CD4-positive, alpha-beta T cell (primary cell): ENCODE data around the gene CFAP100. TPM values are rescaled to one million over a fixed set of nuclear protein-coding genes. Genes with fewer than 3 reads are reported as not detected.

Experiments used
- ATAC-seq: fragments of 200-7000 bp; cut with Tn5 transposase; one replicate; pipeline ENCODE4 v1.10.0; 2022; ENCODE audit warnings: mild to moderate bottlenecking; ENCODE audit not compliant: poor library complexity
- CTCF ChIA-PET: fragments of 350-600 bp; sonication (Branson Sonifier 250); formaldehyde crosslinking; loops from one replicate; lab custom pipeline; 2021; ENCODE audit warnings: antibody characterized with exemption, inconsistent platforms; lab: Charles Lee
- POLR2A ChIA-PET: fragments of 350-600 bp; sonication (Branson Sonifier 250); formaldehyde crosslinking; loops from one replicate; lab custom pipeline; 2021; ENCODE audit warnings: antibody characterized with exemption, inconsistent platforms; lab: Charles Lee
- DNase-seq, 14 experiments: peaks; one replicate each; pipeline ENCODE4 v3.0.0-alpha.2; 2013 to 2020; ENCODE audit warnings: mixed read lengths in 2 of 14
- H3K27ac ChIP-seq, 2 donors: one replicate each; pipeline versions ENCODE4 v1.5.1 to v1.7.0; 2013; ENCODE audit warnings: low read length in 2 of 2, low read depth in 1 of 2, mild to moderate bottlenecking in 1 of 2
- H3K27me3 ChIP-seq, 2 experiments: 1 replicate in 1 of 2; 2 replicates in 1 of 2; pipeline versions ENCODE4 v1.6.1 to v1.7.0; 2013; ENCODE audit warnings: low read length in 2 of 2, control low read depth in 1 of 2, mild to moderate bottlenecking in 1 of 2, moderate library complexity in 1 of 2; ENCODE audit not compliant: insufficient read depth in 2 of 2, control insufficient read depth in 1 of 2
- H3K36me3 ChIP-seq: one replicate; pipeline ENCODE4 v1.6.1; 2013; ENCODE audit warnings: low read length, control low read depth; ENCODE audit not compliant: insufficient read depth
- H3K4me1 ChIP-seq: one replicate; pipeline ENCODE4 v1.6.1; 2013; ENCODE audit warnings: low read length, control low read depth; ENCODE audit not compliant: insufficient read depth
- H3K4me3 ChIP-seq: one replicate; pipeline ENCODE4 v1.5.1; 2013; ENCODE audit warnings: mild to moderate bottlenecking, low read length, moderate library complexity
- H3K9me3 ChIP-seq, 2 experiments: 1 replicate in 1 of 2; 2 replicates in 1 of 2; pipeline versions ENCODE4 v1.6.1 to v1.7.0; 2013; ENCODE audit warnings: low read length in 2 of 2, mild to moderate bottlenecking in 2 of 2, control low read depth in 1 of 2, moderate library complexity in 1 of 2; ENCODE audit not compliant: control insufficient read depth in 1 of 2, insufficient read depth in 1 of 2
- H3K27ac Mint-ChIP-seq: one replicate; pipeline ENCODE4 v1.8.0; 2020; ENCODE audit warnings: mixed read lengths
- H3K27me3 Mint-ChIP-seq: one replicate; pipeline ENCODE4 v1.8.0; 2021; ENCODE audit warnings: mixed read lengths
- H3K36me3 Mint-ChIP-seq: one replicate; pipeline ENCODE4 v1.8.0; 2021; ENCODE audit warnings: low read depth, mixed read lengths
- H3K4me1 Mint-ChIP-seq: one replicate; pipeline ENCODE4 v1.8.0; 2021; ENCODE audit warnings: low read depth, mixed read lengths
- H3K4me3 Mint-ChIP-seq: one replicate; pipeline ENCODE4 v1.8.0; 2020; ENCODE audit warnings: mild to moderate bottlenecking, mixed read lengths
- H3K9me3 Mint-ChIP-seq: one replicate; pipeline ENCODE4 v1.8.0; 2020; ENCODE audit warnings: mixed read lengths
- intact Hi-C, 2 experiments: fragments of 100-400 bp; cut with DNase I in 1 of 2; cut with micrococcal nuclease in 1 of 2; formaldehyde crosslinking; loops; one replicate each; pipeline versions ENCODE4 v1.15.1 to v1.9.0; 2023 to 2025; cut with DNase I, micrococcal nuclease
- total RNA-seq, 174 experiments: library from RNA in 2 of 174; stranded (reverse) in 2 of 174; gene quantifications; one replicate each; pipeline ENCODE4 v1.2.3 and lab custom pipeline; 2021 to 2026
- TF ChIP-seq, protein P1 (sequence below): fragments of 200-600 bp; IDR thresholded peaks from one replicate; pipeline ENCODE4 v1.8.0; 2022; ENCODE audit warnings: antibody characterized with exemption, mild to moderate bottlenecking

The CFAP100 gene
- total RNA-seq, 2 experiments from 2014 or later = not detected

DNA sequence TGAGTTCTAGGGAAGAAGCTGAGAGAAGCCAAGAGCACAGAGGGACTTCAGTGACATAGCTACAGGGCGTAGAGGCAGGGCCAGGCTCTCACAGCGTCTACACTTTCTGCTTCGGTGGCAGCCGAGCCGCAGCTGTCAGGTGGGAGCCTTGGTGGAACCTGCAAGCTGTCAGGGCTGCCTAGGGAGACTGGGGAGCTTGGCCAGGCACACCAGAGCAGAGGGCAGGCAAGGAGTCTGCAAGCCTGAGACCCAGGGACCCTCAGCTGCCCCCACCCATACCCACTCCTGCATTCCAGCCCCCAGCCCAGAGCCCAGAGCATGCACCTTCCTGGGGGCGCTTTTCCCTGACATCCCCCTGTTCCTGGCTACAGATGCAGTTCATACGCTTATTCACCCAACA, 24.1 kb upstream of the CFAP100 start:
- no peak for DNase-seq
- H3K4me3 ChIP-seq = no peak overlapping the region
- CTCF ChIA-PET = no interaction called here
- no peaks in the 10 kb centered on the region for H3K4me1 Mint-ChIP-seq
- H3K36me3 ChIP-seq = no peaks in the 10 kb centered on the region
- no peak overlapping the region for H3K4me3 Mint-ChIP-seq
- H3K4me1 ChIP-seq = no peaks in the 10 kb centered on the region
- intact Hi-C loops = no loop called here
- H3K36me3 Mint-ChIP-seq = no peaks in the 10 kb centered on the region
- H3K27me3 ChIP-seq = no peaks in the 10 kb centered on the region
- H3K27ac Mint-ChIP-seq = no peak overlapping the region
- H3K9me3 ChIP-seq = peaks cover 0 to 3% of the 10 kb centered on the region in 2 experiments
- no peak overlapping the region for H3K27ac ChIP-seq
- POLR2A ChIA-PET = no interaction called here
- H3K9me3 Mint-ChIP-seq = no peaks in the 10 kb centered on the region
- H3K27me3 Mint-ChIP-seq = no peaks in the 10 kb centered on the region
- TF ChIP-seq, protein P1, sequence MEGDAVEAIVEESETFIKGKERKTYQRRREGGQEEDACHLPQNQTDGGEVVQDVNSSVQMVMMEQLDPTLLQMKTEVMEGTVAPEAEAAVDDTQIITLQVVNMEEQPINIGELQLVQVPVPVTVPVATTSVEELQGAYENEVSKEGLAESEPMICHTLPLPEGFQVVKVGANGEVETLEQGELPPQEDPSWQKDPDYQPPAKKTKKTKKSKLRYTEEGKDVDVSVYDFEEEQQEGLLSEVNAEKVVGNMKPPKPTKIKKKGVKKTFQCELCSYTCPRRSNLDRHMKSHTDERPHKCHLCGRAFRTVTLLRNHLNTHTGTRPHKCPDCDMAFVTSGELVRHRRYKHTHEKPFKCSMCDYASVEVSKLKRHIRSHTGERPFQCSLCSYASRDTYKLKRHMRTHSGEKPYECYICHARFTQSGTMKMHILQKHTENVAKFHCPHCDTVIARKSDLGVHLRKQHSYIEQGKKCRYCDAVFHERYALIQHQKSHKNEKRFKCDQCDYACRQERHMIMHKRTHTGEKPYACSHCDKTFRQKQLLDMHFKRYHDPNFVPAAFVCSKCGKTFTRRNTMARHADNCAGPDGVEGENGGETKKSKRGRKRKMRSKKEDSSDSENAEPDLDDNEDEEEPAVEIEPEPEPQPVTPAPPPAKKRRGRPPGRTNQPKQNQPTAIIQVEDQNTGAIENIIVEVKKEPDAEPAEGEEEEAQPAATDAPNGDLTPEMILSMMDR = no peak
- no peak for ATAC-seq

DNA sequence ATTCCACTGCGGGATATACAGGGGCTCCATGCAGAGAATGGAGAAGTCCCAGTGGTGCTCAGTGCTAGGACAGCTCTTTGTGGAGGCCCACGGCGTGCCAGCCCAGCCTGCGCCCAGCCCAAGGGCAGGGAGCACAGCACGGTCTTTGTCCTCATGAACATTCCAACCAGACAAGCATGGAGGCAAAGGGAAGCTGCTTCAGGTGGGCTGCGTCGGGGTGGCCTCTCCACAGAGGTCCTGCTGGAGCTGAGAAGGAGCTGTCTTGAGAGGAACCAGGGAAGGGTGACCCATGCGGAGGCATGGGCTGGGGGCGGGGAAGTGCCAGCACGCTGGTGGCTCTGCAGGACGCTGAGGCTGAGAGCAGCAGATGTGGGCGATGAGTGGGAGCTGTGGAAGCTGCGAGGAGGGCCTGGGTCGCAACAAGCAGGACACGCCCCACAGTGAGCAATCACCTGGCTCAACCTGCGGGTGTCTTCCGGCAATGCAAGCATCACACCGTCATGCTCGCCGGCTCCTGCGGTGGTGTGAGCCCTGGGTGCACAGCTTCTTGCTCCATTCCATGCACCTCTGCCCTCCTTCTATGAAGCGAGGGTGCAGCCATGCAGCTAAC, 23.5 kb upstream of the CFAP100 start:
- H3K27me3 Mint-ChIP-seq = no peaks in the 10 kb centered on the region
- DNase-seq (no peak), ATAC-seq (no peak)
- no peak overlapping the region for H3K4me3 Mint-ChIP-seq
- H3K36me3 Mint-ChIP-seq = no peaks in the 10 kb centered on the region
- ChIA-PET CTCF (no interaction called here), POLR2A (no interaction called here)
- Histone ChIP-seq H3K4me1 (no peaks in the 10 kb centered on the region), H3K4me3 (no peak overlapping the region), H3K27ac (no peak overlapping the region), H3K9me3 (peaks cover 0 to 3% of the 10 kb centered on the region in 2 experiments), H3K27me3 (no peaks in the 10 kb centered on the region), H3K36me3 (no peaks in the 10 kb centered on the region)
- H3K9me3 Mint-ChIP-seq = no peaks in the 10 kb centered on the region
- intact Hi-C loops = no loop called here
- TF ChIP-seq, protein P1 = no peak
- no peak overlapping the region for H3K27ac Mint-ChIP-seq
- no peaks in the 10 kb centered on the region for H3K4me1 Mint-ChIP-seq

DNA sequence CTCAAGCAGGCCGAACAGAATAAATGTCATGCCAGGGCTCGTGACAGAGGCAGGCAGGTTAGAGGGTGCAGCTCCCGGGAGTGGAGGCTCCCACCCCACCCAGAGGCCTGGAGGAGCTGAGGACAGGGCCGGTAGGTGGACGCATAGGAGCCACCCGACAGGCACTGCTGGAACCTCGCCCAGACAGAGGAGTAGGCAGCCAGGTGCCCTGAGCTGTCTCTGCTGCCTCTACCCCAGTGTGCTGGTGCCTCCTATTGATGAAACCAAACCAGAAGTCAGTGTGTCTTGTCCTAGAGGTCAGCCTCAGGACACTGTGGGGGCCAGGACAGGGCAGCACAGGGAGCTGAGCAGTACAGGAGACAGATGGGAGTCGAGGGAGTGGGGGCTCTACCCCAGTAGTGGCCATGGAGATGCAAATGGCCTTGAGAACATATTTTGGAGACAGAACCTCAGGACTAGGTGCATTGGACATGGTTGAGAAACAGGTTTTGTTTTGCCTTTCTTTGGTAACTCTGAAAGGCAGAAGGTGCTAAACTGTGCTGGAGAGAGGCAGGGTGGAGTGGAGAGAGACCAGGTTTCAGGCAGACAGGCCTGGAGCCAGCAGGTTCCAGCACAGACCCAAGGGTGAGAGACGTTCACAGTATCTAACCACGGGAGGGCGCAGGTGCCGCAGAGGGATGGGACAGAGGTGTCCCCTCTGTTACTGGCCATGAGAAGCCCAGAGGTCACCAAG, 22.1 kb upstream of the CFAP100 start:
- Histone ChIP-seq H3K4me1 (no peaks in the 10 kb centered on the region), H3K27ac (no peak overlapping the region), H3K9me3 (no peaks in the 10 kb centered on the region), H3K4me3 (no peak overlapping the region), H3K27me3 (no peaks in the 10 kb centered on the region), H3K36me3 (no peaks in the 10 kb centered on the region)
- H3K36me3 Mint-ChIP-seq = no peaks in the 10 kb centered on the region
- TF ChIP-seq, protein P1 = no peak
- no peaks in the 10 kb centered on the region for H3K9me3 Mint-ChIP-seq
- ChIA-PET POLR2A (no interaction called here), CTCF (no interaction called here)
- no peak overlapping the region for H3K4me3 Mint-ChIP-seq
- H3K4me1 Mint-ChIP-seq = no peaks in the 10 kb centered on the region
- no peak overlapping the region for H3K27ac Mint-ChIP-seq
- intact Hi-C loops = no loop called here
- no peaks in the 10 kb centered on the region for H3K27me3 Mint-ChIP-seq
- DNase-seq (no peak), ATAC-seq (no peak)
